Ishikawa (cell line): ENCODE data around the gene DSP.

ENCODE experiments used
- EGR1 ChIP-seq: IDR thresholded peaks from 2 replicates; pipeline ENCODE4 v1.6.1; 2012
- EP300 ChIP-seq: IDR thresholded peaks from 2 replicates; pipeline ENCODE4 v1.6.1; 2012; ENCODE audit warnings: borderline replicate concordance
- MAX ChIP-seq: IDR thresholded peaks from 2 replicates; pipeline ENCODE4 v1.6.1; 2012
- TCF12 ChIP-seq: IDR thresholded peaks from 2 replicates; pipeline ENCODE4 v1.6.1; 2012; ENCODE audit warnings: low read depth
- TF ChIP-seq, protein P1 (sequence below): IDR thresholded peaks from 2 replicates; pipeline ENCODE4 v1.6.1; 2012; ENCODE audit warnings: low read depth, mild to moderate bottlenecking

DNA sequence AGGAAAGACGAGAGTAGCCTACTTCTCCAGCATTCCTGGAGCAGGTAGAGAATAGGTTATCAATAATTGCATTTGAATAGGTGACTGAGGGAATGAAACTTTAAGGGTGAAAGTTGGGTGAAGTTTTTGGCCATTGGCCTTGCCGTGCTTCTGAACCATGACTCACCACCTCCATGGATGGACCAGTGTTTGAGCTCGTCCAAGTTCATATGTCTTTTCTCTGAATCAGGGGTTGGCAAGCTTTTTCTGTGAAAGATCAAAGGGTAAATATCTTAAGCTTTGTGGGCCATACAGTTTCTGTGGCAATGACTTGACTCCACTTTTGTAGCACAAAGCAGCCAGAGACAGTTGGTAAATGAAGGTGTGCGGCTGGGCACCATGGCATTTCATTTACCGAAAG, 80.3 kb downstream of the DSP start:
- TF ChIP-seq EP300 (no peak), EGR1 (no peak), MAX (no peak), TCF12 (no peak)
- TF ChIP-seq, protein P1, sequence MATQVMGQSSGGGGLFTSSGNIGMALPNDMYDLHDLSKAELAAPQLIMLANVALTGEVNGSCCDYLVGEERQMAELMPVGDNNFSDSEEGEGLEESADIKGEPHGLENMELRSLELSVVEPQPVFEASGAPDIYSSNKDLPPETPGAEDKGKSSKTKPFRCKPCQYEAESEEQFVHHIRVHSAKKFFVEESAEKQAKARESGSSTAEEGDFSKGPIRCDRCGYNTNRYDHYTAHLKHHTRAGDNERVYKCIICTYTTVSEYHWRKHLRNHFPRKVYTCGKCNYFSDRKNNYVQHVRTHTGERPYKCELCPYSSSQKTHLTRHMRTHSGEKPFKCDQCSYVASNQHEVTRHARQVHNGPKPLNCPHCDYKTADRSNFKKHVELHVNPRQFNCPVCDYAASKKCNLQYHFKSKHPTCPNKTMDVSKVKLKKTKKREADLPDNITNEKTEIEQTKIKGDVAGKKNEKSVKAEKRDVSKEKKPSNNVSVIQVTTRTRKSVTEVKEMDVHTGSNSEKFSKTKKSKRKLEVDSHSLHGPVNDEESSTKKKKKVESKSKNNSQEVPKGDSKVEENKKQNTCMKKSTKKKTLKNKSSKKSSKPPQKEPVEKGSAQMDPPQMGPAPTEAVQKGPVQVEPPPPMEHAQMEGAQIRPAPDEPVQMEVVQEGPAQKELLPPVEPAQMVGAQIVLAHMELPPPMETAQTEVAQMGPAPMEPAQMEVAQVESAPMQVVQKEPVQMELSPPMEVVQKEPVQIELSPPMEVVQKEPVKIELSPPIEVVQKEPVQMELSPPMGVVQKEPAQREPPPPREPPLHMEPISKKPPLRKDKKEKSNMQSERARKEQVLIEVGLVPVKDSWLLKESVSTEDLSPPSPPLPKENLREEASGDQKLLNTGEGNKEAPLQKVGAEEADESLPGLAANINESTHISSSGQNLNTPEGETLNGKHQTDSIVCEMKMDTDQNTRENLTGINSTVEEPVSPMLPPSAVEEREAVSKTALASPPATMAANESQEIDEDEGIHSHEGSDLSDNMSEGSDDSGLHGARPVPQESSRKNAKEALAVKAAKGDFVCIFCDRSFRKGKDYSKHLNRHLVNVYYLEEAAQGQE = no peak
